HS-5 (cell line): ENCODE measurements around the gene ASRGL1.
"Not testable (repeated sequence)": the region's sequence is repeated elsewhere in the genome, so short reads cannot be mapped to it uniquely, and the experiment has no call there.

ENCODE experiments used
- DNase-seq: peaks from one replicate; pipeline ENCODE4 v3.0.0-alpha.2; 2012; ENCODE audit warnings: low read depth

The ASRGL1 gene

DNA sequence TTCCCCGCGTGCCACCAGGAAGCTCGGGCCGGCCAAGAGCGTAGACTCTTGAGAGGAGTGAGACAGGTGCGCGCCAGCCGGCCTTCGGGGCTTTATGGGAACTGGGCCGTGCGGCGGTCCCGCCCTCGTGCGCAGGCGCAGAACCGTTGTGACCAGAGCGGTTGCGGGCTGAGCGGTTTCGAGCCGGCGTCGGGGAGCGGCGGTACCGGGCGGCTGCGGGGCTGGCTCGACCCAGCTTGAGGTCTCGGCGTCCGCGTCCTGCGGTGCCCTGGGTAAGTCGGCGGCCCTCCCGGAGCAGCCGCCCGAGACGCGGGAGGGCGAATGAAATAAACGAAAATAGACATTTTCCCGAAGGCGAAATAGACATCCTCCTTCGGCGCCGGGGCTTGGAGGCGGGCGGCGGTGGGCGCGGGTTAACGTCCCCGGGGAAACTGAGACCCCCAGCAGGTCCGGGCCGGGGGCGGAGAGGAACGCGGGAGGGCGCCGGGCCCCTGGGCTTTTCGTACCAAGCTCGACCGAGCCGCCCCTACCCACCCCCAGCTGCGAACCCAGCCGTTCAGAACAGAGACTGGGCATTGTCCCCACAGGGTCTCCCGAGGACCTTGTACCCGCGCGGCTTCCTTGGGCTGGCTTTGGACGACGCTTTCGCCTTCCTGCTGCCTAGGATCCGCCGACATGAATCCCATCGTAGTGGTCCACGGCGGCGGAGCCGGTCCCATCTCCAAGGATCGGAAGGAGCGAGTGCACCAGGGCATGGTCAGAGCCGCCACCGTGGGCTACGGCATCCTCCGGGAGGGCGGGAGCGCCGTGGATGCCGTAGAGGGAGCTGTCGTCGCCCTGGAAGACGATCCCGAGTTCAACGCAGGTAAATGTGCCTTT is at the start of gene ASRGL1:
ASRGL1 (plus strand) TSS at position 146 of the 879 bp plus-strand sequence; CDS start at position 676, 530 bp downstream.
- no peak for DNase-seq

DNA sequence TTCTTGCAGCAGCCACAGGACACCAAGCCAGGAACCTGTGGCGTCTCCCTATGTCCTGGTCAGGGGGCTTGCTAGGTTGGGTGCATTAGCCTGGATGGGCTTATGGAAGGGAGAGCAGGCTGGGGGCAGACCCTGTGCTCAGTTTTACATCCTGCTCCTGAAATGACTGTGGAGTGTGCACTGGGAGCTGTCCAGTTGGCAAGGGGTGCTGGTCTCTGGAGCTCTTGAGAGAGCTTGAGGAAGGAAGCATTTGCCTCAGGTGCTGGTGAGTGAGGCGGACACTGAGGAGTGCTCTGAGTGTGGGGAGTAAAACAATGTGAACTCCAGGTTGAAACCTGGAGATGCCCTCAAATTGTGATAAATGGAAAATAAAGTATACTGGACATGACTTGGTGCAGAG is 41.7 kb upstream of the ASRGL1 start:
- DNase-seq: no peak

DNA sequence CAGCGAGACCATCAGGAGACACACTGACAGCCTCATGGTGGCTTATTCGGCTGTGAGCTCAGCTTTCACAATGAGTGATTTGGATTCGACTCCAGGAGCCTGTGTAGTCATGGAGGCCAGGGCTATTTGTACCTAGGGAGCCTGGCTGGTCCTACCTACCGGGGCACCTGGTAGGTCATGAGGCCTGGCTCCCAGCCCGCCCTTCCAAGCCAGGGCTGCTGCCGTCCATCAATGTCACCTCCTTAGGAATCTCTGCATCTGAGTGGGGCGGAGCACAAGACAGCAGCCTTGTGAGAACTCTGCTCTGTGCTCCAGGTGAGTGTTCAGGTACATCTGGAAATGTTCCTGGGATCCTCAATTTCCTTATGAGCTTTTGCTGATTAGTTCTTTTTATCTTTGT is 38.3 kb upstream of the ASRGL1 start, which contains the start of gene SCGB1D4:
SCGB1D4 (minus strand) TSS at position 101 of the 400 bp plus-strand sequence; CDS start at position 36, 65 bp downstream.
- no peak for DNase-seq

DNA sequence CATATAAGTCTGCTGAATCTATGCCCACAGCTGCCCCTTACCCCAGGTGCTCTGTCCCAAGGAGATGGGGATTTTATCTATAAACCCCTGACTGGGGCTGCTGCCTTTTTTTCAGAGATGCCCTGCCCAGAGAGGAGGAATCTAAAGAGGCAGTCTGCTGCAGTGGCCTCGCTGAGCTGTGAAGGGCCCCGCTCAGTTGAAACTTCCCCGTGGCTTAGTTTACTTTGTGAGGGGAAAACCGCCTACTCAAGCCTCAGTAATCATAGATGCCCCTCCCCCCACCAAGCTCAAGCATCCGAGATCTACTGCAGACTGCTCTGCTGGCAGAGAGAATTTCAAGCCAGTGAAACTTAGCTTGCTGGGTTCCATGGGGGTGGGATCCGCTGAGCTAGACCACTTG is 31.0 kb upstream of the ASRGL1 start:
- DNase-seq: no peak

DNA sequence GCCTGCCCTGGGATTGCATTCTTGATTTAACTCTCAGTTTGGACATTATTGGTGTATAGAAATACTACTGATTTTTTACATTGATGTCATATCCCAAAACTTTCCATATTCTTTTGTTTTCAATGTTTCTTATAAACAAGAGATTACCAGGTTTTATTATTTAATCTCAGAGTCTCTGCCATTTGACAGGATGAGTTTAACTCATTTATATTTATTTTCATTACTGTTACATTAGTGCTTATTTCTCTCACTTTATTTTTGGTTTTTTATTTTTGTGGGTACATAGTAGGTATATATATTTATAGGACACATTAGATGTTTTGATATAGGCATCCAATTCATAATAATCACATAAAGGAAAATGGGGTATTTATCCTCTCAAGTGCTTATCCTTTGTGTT is 29.3 kb upstream of the ASRGL1 start:
- DNase-seq: no peak

DNA sequence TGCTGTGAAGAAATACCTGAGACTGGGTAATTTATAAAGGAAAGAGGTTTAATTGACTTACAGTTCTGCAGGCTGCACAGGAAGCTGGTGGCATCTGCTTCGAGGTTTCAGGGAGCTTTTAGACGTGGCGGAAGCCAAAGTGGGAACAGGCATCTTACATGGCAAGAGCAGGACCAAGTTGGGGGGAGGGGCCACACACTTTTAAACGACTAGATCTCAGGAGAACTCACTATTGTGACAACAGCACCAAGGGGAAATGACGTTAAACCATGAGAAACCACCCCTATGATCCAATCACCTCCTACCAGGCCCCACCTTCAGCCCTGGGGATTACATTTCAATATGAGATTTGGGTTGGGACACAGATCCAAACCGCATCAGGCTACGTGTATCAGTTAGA is 27.3 kb upstream of the ASRGL1 start:
- no peak for DNase-seq

DNA sequence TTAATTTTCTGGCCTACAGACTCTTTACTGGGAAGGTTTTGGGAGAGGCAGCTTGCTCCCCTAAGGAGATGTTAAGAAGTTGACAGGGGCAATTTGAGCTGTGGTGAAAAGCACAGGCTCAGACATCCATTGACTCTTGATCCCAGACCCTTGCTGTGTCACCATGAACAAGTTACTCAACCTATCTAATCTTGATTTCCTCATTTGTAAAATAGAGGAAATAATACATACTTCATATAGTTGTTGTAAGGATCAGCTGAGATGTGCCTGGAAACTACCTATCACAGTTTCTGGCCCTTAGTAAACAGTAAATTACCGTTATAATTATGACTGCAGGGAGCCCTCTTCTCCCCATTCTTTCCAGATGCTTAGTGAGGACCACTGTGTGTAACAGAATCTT is 21.8 kb upstream of the ASRGL1 start:
- DNase-seq: no peak

DNA sequence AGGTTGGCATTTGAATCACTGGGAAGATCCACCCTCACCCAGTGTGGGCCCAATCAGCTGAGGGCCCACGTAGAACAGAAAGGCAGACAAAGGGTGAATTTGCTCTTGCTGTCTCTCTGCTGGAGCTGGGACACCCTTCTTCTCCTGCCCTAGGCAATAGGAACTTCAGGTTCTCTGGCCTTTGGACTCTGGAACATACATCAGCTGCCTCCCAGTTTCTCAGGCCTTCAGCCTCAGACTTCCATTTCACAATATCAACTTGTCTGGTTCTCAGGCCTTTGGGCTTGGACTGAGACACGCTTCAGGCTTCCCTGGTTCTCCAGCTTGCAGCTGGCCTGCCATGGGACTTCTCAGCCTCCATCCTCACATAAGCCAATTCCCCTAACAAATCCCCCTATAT is 14.7 kb upstream of the ASRGL1 start:
- no peak for DNase-seq

DNA sequence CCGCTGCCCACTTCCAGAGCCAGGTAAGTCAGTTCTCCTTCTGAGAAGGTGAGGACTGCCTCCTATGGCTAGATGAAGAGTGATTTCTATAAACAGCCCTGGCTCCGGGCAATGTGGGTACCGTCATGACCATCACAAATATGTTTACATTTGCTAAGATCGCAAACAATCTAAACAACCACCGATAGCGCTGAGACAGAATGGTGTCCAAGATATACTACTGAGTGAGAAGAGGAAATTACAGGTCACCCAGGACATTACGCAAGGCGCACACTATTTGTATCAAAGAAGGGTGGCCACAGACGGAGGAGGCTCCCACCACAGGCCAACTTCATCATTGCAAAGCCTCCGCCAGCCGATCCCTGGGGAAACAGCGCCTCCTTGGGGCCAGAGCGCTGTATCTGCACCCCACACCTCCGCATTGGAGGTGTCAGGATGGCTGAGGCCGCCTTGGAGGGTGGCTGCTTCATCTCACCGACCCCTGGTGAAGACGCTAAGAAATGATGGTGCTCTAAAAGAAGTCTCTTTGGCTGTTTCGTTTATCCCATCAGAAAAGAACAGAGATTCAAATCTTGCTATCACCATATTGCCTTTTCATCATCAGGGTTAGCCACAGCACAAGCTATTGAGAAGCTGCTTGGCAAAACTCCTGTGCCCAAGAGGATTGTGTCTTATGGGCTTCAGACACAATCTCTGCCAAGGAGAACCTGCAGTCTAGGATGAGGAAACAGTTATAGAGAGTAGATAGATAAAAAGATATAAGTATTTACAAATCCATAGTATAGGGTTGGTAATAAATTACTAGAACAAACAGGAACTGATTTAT is 12.3 kb upstream of the ASRGL1 start:
- no peak for DNase-seq

DNA sequence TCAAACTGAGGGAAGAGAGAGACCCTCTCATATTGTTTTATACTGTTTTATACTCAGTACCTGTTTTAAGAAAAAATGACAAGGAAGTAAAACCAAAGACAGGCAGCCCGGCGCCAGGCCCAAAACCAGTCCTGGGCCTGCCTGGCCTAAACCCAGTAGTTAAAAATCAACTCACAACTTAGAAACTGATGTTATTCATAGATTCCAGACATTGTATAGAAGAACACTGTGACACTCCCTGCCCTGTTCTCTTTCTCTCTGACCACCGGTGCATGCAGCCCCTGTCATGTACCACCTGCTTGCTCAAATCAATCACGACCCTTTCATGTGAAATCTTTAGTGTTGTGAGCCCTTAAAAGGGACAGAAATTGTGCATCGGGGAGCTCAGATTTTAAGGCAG is 11.5 kb upstream of the ASRGL1 start:
- not testable (repeated sequence) for DNase-seq

DNA sequence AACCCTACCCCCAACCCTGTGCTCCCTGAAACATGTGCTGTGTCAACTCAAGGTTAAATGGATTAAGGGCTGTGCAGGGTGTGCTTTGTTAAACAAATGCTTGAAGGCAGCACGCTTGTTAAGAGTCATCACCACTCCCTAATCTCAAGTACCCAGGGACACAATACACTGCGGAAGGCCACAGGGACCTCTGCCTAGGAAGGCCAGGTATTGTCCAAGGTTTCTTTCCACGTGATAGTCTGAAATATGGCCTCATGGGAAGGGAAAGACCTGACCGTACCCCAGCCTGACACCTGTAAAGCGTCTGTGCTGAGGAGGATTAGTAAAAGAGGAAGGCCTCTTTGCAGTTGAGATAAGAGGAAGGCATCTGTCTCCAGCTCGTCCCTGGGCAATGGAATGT is 10.5 kb upstream of the ASRGL1 start:
- DNase-seq: not testable (repeated sequence)

DNA sequence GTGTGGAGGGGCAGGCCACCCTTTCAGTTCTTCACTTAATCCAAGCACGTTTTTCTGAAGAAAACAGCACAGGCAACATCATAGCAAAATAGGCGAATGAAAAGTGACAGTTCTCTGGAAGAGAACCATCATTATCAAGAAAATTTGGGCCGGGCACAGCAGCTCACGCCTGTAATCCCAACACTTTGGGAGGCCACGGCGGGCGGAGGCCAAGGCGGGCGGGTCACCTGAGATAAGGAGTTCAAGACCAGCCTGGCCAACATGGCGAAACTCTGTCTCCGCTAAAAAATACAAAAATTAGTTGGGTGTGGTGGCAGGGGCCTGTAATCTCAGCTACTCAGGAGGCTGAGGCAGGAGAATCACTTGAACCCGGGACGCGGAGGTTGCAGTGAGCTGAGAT is 9.7 kb upstream of the ASRGL1 start:
- not testable (repeated sequence) for DNase-seq

DNA sequence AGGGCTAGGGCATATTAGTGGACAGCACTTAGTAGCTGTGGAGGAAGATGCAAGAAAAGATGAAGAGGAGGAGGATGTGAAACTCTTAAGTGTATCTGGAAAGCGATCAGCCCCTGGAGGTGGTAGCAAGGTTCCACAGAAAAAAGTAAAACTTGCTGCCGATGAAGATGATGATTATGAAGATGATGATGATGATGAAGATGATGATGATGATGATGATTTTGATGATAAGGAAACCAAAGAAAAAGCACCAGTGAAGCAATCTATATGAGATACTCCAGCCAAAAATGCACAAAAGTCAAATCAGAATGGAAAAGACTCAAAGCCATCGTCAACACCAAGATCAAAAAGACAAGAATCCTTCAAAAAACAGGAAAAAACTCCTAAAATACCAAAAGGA is 6.0 kb upstream of the ASRGL1 start:
- not testable (repeated sequence) for DNase-seq

DNA sequence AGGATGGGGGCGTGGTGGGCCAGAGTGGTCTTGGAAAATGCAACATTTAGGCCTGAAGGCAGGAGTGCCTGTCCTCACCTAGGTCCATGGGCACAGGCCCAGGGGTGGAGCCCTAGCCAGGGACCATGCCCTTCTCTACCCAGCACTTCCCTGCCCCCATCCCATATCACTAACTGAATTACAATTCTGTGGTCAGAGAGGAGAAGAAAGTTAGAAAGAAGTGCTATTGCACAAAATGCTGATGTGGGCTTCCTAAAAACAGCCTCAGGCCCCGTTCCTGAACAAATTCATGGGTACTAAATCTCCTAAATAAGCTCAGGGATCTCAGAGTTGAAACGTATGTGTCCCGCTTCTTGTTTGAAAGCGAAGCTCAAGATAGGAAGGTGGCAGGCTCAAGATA is 3.5 kb upstream of the ASRGL1 start:
- DNase-seq: no peak

DNA sequence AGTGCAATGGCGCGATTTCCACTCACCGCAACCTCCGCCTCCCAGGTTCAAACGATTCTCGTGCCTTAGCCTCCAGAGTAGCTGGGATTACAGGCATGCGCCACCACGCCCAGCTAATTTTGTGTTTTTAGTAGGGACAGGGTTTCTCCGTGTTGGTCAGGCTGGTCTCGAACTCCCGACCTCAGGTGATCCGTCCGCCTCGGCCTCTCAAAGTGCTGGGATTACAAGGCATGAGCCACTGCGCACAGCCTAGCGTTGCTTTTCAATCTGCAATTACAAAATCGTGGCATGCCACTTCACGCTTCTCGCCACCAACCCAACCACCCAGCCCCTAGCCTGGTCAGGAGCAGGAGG is 322 bp upstream of the ASRGL1 start:
- not testable (repeated sequence) for DNase-seq

DNA sequence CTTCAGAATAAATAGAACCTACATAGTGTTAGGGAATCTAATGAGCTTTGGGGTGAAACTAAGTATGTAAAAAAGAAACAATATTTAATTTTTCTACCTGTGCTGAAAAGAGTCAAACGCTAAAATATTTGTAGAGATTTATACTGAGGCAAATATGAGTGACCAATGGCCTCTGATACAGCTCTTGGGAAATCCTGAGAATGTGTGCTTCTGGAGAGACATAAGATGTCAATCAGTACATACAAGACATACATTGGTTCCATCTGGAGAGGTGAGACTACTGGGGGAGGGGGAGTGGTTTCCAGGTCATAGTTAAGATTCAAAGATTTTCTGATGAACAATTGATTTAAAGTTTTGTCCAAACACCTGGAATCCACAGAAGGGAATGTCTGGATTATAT is 970 bp downstream of the ASRGL1 start:
- no peak for DNase-seq

DNA sequence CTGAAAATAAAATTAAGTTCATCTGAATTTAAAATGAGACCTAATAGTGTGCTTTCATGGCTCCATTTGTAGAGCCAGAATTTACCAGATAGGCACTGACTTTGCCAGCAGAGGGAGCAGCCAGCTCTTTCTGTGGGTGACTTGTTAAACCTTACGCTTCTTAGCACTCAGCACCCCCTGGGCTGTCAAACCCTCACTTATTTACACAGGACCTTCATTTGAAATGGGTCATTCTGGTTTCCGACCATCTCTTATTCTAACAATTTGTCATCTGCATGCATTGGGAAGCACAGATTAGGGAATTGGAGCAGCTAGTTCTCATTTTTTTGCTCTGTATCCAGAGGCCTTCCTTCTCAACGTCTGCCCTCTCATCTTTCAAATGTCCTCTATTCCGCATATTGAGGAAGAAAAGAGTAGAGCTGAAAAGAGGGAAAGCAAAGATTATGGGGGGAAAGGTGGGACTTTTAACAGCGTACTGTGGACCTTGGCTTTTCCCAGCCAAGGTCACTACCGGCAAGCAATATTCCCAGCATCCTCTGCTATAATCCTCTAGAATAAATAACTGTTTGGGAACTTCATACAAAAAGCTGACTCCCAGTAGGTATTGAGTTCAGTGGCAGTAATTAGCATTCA is 3.1 kb downstream of the ASRGL1 start:
- no peak for DNase-seq

DNA sequence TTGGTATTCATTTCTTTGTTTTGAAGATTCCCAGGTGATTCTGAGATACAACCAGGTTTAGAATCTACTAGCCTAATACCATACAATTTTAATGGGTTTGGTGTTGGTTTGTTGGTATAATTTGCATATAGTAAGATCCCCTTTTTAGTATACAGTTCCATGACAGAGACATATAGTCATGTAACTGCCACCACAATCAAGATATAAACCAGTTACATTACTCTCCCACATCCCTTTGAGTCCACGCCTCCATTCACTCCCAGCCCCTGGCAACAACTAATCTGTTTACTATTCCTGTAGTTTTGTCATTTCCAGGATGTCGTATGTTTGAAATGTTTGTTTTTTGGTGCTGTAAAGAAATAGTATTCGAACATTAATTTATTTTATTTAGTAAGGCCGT is 4.3 kb downstream of the ASRGL1 start:
- DNase-seq: no peak

DNA sequence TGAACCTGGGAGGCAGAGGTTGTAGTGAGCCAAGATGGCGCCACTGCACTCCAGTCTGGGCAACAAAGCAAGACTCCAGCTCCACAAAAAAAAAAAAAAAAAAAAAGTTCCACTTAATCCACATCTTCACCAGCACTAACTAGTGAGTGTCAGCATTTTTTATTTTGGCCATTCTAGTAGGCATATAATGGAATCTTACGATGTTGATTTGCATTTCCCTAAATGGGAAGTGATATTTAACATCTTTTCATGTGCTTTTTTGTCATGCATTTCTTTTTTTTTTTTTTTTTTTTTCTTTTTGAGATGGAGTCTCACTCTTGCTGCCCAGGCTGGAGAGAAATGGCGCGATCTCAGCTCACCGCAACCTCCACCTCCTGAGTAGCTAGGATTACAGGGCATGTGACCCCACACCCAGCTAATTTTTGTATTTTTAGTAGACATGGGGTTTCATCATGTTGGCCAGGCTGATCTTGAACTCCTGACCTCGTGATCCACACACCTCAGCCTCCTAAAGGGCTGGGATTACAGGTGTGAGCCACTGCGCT is 6.5 kb downstream of the ASRGL1 start:
- DNase-seq: not testable (repeated sequence)

DNA sequence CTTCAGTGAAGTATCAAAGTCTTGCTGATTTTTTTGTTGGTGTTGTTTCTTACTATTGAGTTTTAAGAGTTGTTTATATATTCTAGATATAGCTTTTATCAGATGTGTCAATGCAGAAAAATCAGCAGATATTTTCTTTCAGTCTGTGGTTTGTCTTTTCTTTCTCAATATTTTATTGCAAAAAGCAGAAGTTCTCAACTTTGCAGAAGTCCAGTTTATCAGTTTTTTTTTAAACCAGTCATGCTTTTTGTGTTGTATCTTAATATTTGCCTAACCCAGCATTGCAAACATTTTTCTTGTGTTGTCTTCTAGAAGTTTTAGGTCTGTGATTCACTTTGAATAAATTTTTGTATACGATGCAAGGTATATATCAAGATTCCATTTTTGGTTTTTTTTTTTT is 7.0 kb downstream of the ASRGL1 start:
- DNase-seq: no peak

DNA sequence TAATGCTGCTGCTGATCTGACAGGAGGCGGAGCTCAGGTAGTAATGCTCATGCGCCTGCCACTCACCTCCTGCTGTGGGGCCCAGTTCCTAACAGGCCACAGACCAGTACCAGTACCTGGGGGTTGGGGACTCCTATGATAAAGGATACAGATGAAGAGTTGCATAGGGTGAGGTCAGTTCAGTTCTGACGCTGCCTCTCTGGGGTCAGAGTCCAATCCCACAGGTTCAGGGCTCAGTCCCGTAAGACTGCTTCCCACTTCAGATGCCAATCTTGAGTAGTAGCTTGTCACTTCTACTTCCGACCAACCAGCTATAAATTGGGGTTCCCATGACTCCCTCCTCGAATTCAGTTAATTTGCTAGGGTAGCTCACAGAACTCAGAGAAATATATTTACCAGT is 8.6 kb downstream of the ASRGL1 start:
- DNase-seq: no peak
